Prostate gland (tissue), 2 donors: ENCODE measurements around the gene DDX51. TPM values are rescaled to one million over a fixed set of nuclear protein-coding genes. Genes with fewer than 3 reads are reported as not detected.
"Not testable (repeated sequence)": the region's sequence is repeated elsewhere in the genome, so short reads cannot be mapped to it uniquely, and the experiment has no call there.

Source experiments
- DNase-seq: peaks from one replicate; pipeline ENCODE4 v3.0.0-alpha.2; 2019; ENCODE audit warnings: low spot score
- H3K27ac ChIP-seq, 2 donors: fragments of 200-600 bp; sonication (generic); 2 replicates each; pipeline ENCODE4 v1.5.1; 2017 to 2019
- H3K27me3 ChIP-seq: fragments of 200-600 bp; sonication (generic); replicated peaks from 2 replicates; pipeline ENCODE4 v1.5.1; 2019; ENCODE audit not compliant: insufficient read depth
- H3K36me3 ChIP-seq, 2 donors: fragments of 200-600 bp; sonication (generic); 1 replicate in 1 of 2; 2 replicates in 1 of 2; pipeline versions ENCODE4 v1.5.1 to v1.8.1; 2017 to 2019
- H3K4me1 ChIP-seq: fragments of 200-600 bp; sonication (generic); replicated peaks from 2 replicates; pipeline ENCODE4 v1.5.1; 2019
- H3K4me3 ChIP-seq, 2 donors: fragments of 200-600 bp; sonication (generic); 2 replicates each; pipeline ENCODE4 v1.5.1; 2017 to 2019
- H3K9me3 ChIP-seq: fragments of 200-600 bp; sonication (generic); 2 replicates; pipeline ENCODE4 v1.5.1; 2017
- CTCF ChIP-seq, 4 experiments: fragments of 200-600 bp in 2 of 4; fragments of 450-650 bp in 2 of 4; sonication (generic) in 2 of 4; IDR thresholded peaks; 1 replicate in 3 of 4; 2 replicates in 1 of 4; pipeline ENCODE4 v1.5.1; 2016 to 2019; ENCODE audit warnings: antibody characterized with exemption in 4 of 4, mild to moderate bottlenecking in 2 of 4, moderate library complexity in 2 of 4
- POLR2A ChIP-seq: fragments of 450-650 bp; IDR thresholded peaks from one replicate; pipeline ENCODE4 v1.6.1; 2016; ENCODE audit warnings: antibody characterized with exemption, mild to moderate bottlenecking
- POLR2AphosphoS5 ChIP-seq: sonication (generic); formaldehyde crosslinking; IDR thresholded peaks from one replicate; pipeline ENCODE4 v1.6.1; 2017; ENCODE audit warnings: antibody characterized with exemption
- WGBS: methylation state at CpG from one replicate; pipeline ENCODE4 v1.1.5; 2018; 5-methylcytosine and 5-hydroxymethylcytosine counted together
- intact Hi-C: fragments of 100-400 bp; cut with DNase I; formaldehyde crosslinking; loops from one replicate; pipeline ENCODE4 v1.14.2; 2022
- total RNA-seq, 2 donors: library from RNA; depleted of rRNA; stranded (reverse); fragments of >200 nt; gene quantifications; one replicate each; pipeline ENCODE4 v1.1.0, GENCODE V29; 2016

The DDX51 gene
- total RNA-seq, 2 donors from 2014 or later: 12.7 to 29.0 TPM

GRCh38 chr12:132106921-132107320 is 37.2 kb downstream of the DDX51 start:
- TF ChIP-seq POLR2A (no peak), CTCF (IDR thresholded peaks at IDR 0.05) (no peak), POLR2AphosphoS5 (no peak)
- 85% methylated on average over 7 of the region's 7 CpGs for WGBS
- Histone ChIP-seq H3K36me3 (no peaks in the 10 kb centered on the region), H3K27me3 (no peaks in the 10 kb centered on the region), H3K4me1 (no peaks in the 10 kb centered on the region), H3K9me3 (no peaks in the 10 kb centered on the region), H3K4me3 (no peak overlapping the region), H3K27ac (no peak overlapping the region)
- no peak for DNase-seq
- intact Hi-C loops: no loop called here

- no peak for TF ChIP-seq POLR2AphosphoS5
- no peak for TF ChIP-seq CTCF (IDR thresholded peaks at IDR 0.05)
- TF ChIP-seq POLR2A: no peak
- Histone ChIP-seq H3K27me3 (no peaks in the 10 kb centered on the region), H3K9me3 (no peaks in the 10 kb centered on the region), H3K27ac (no peak overlapping the region), H3K36me3 (no peaks in the 10 kb centered on the region), H3K4me1 (no peaks in the 10 kb centered on the region), H3K4me3 (no peak overlapping the region)
- 88% methylated on average over 6 of the region's 6 CpGs for WGBS
- intact Hi-C loops: no loop called here
- no peak for DNase-seq
These were observed 38.7 kb downstream of the DDX51 start for GRCh38 chr12:132105467-132105866.

GRCh38 chr12:132103542-132104308 is 40.4 kb downstream of the DDX51 start:
- DNase-seq: no peak
- Histone ChIP-seq H3K36me3 (no peaks in the 10 kb centered on the region), H3K4me1 (no peaks in the 10 kb centered on the region)

GRCh38 chr12:132103072-132103471 is 41.0 kb downstream of the DDX51 start:
- DNase-seq, H3K9me3 ChIP-seq, H3K36me3 ChIP-seq, H3K27ac ChIP-seq, H3K27me3 ChIP-seq, H3K4me1 ChIP-seq, H3K4me3 ChIP-seq, intact Hi-C loops: not testable (repeated sequence)
- WGBS: 82% methylated on average over 14 of the region's 14 CpGs

More at GRCh38 chr12:132103542-132104308, 40.4 kb downstream of the DDX51 start:
- WGBS: 90% methylated on average over 25 of the region's 26 CpGs
- Histone ChIP-seq H3K27me3 (no peaks in the 10 kb centered on the region), H3K4me3 (no peak overlapping the region), H3K9me3 (no peaks in the 10 kb centered on the region), H3K27ac (no peak overlapping the region)
- intact Hi-C loops: no loop called here
- TF ChIP-seq CTCF (IDR thresholded peaks at IDR 0.05) (no peak), POLR2A (no peak), POLR2AphosphoS5 (no peak)

- TF ChIP-seq POLR2AphosphoS5 (no peak), POLR2A (no peak), CTCF (IDR thresholded peaks at IDR 0.05) (no peak)
- DNase-seq: no peak
- WGBS: 90% methylated on average over 9 of the region's 9 CpGs
- H3K4me3 ChIP-seq: no peak overlapping the region
- H3K4me1 ChIP-seq: no peaks in the 10 kb centered on the region
- H3K27me3 ChIP-seq: no peaks in the 10 kb centered on the region
- intact Hi-C loops: no loop called here
- no peak overlapping the region for H3K27ac ChIP-seq
- no peaks in the 10 kb centered on the region for H3K9me3 ChIP-seq
- H3K36me3 ChIP-seq: no peaks in the 10 kb centered on the region
These were observed 41.8 kb downstream of the DDX51 start for GRCh38 chr12:132102297-132102696.
